Thyroid gland (tissue), 4 donors: ENCODE data around the gene SNX21. TPM values are rescaled to one million over a fixed set of nuclear protein-coding genes. Genes with fewer than 3 reads are reported as not detected.

Experiments
- DNase-seq, 2 donors: peaks; one replicate each; pipeline ENCODE4 v3.0.0-alpha.2; 2019
- H3K27ac ChIP-seq, 3 donors: fragments of 200-600 bp; sonication (generic); 1 replicate in 2 of 3; 2 replicates in 1 of 3; pipeline ENCODE4 v1.5.1; 2016 to 2019; ENCODE audit warnings: mild to moderate bottlenecking in 1 of 3, moderate library complexity in 1 of 3
- H3K27me3 ChIP-seq: fragments of 200-600 bp; sonication (generic); one replicate; pipeline ENCODE4 v1.5.1; 2019
- H3K36me3 ChIP-seq, 2 donors: fragments of 200-600 bp; sonication (generic); one replicate each; pipeline ENCODE4 v1.5.1; 2016 to 2019
- H3K4me1 ChIP-seq, 2 donors: fragments of 200-600 bp; sonication (generic); one replicate each; pipeline ENCODE4 v1.5.1; 2017 to 2019
- H3K4me3 ChIP-seq, 3 donors: fragments of 200-600 bp; sonication (generic); replicated peaks in 1 of 3; 1 replicate in 2 of 3; 2 replicates in 1 of 3; pipeline ENCODE4 v1.5.1; 2016; ENCODE audit warnings: mild to moderate bottlenecking in 1 of 3
- H3K9me3 ChIP-seq: fragments of 200-600 bp; sonication (generic); one replicate; pipeline ENCODE4 v1.5.1; 2017
- CTCF ChIP-seq, 6 experiments: fragments of 200-600 bp in 3 of 6; fragments of 450-650 bp in 3 of 6; sonication (generic) in 3 of 6; IDR thresholded peaks; one replicate each; pipeline ENCODE4 v1.5.1; 2016 to 2019; ENCODE audit warnings: antibody characterized with exemption in 6 of 6, mild to moderate bottlenecking in 2 of 6, inconsistent platforms in 1 of 6, moderate library complexity in 1 of 6
- POLR2A ChIP-seq, 2 donors: fragments of 450-650 bp; IDR thresholded peaks; one replicate each; pipeline ENCODE4 v1.6.1; 2017; ENCODE audit warnings: antibody characterized with exemption in 2 of 2, mild to moderate bottlenecking in 2 of 2, moderate library complexity in 1 of 2
- WGBS, 2 donors: methylation state at CpG; one replicate each; pipeline ENCODE4 v1.1.5; 2017; 5-methylcytosine and 5-hydroxymethylcytosine counted together
- intact Hi-C: fragments of 100-400 bp; cut with DNase I; formaldehyde crosslinking; loops from one replicate; pipeline ENCODE4 v1.15.1; 2023
- total RNA-seq, 4 donors: library from RNA; depleted of rRNA; stranded (reverse); fragments of >200 nt; gene quantifications; one replicate each; pipeline ENCODE4 v1.2.3, GENCODE V29; 2016

SNX21 gene
- total RNA-seq, 4 donors from 2014 or later, result 41.5 to 54.9 (median 48.8) TPM

DNA sequence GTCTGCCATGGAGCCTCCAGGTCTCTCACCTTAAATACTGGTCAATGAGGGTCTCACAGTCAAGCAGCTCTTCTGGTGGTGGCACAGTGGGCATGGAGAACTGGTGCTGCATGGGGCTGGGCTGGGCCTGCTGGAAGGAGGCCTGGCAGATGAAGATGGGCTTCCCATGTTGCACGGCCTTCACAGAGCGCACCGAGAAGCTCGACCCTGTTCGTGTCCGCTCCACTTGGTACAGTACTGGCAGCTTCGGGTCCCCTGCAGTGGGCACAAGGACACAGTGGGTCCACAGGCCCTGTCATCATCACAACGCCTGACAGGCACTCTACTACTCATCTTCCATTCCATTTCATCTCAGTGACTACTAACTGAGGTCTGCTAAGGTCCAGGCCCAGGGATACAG lies 14.8 kb downstream of the SNX21 start:
- intact Hi-C loops, result no loop called here
- Histone ChIP-seq H3K27ac (no peak overlapping the region), H3K4me1 (peaks cover 0 to 6% of the 10 kb centered on the region in 2 donors), H3K27me3 (no peaks in the 10 kb centered on the region), H3K36me3 (peaks cover 19 to 42% of the 10 kb centered on the region in 2 donors), H3K4me3 (no peak overlapping the region), H3K9me3 (no peaks in the 10 kb centered on the region)
- WGBS, 2 donors, result 90 to 98% methylated on average over 8 of the region's 8 CpGs
- no peak for DNase-seq
- TF ChIP-seq POLR2A (IDR thresholded peaks at IDR 0.05) (no peak), CTCF (IDR thresholded peaks at IDR 0.05) (no peak)

GRCh38 chr20:45848969-45849582 lies 15.5 kb downstream of the SNX21 start:
- 95 to 96% methylated on average over 8 of the region's 8 CpGs for WGBS, 2 donors
- H3K4me1 ChIP-seq, result no peaks in the 10 kb centered on the region
- no peak for DNase-seq
- H3K27ac ChIP-seq, result no peak overlapping the region
- H3K27me3 ChIP-seq, result no peaks in the 10 kb centered on the region
- H3K36me3 ChIP-seq, result peaks cover 13 to 35% of the 10 kb centered on the region in 2 donors
- TF ChIP-seq POLR2A (IDR thresholded peaks at IDR 0.05) (no peak), CTCF (IDR thresholded peaks at IDR 0.05) (no peak)
- H3K4me3 ChIP-seq, result no peak overlapping the region
- no peaks in the 10 kb centered on the region for H3K9me3 ChIP-seq
- intact Hi-C loops, result no loop called here

DNA sequence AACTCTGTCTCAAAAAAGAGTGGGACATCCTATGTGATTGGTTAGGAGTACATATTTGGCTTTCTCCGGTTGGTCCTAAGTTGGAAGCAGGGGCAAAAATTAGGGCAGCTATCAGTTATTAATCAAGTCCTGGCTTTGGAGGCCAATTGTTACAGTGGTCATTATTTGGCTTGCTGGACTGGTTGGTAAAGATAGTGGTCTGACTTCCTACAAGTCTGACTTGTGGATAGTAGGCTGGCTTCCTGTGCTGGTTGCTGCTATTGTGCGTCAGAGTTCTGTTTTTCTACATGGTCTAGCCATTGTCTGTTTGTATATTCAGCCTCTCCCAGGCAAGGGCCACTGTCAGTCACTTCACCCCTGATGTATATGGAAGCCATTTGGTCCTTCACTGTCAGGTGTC lies 16.6 kb downstream of the SNX21 start:
- no peak for DNase-seq
- H3K27me3 ChIP-seq, result no peaks in the 10 kb centered on the region
- no peak overlapping the region for H3K27ac ChIP-seq
- 93 to 100% methylated on average over 2 of the region's 2 CpGs for WGBS, 2 donors
- TF ChIP-seq POLR2A (IDR thresholded peaks at IDR 0.05), result no peak
- no peak for TF ChIP-seq CTCF (IDR thresholded peaks at IDR 0.05)
- intact Hi-C loops, result no loop called here
- H3K4me1 ChIP-seq, result peaks cover 0 to 6% of the 10 kb centered on the region in 2 donors
- H3K36me3 ChIP-seq, result peaks cover 7 to 27% of the 10 kb centered on the region in 2 donors
- no peaks in the 10 kb centered on the region for H3K9me3 ChIP-seq
- H3K4me3 ChIP-seq, result no peak overlapping the region

DNA sequence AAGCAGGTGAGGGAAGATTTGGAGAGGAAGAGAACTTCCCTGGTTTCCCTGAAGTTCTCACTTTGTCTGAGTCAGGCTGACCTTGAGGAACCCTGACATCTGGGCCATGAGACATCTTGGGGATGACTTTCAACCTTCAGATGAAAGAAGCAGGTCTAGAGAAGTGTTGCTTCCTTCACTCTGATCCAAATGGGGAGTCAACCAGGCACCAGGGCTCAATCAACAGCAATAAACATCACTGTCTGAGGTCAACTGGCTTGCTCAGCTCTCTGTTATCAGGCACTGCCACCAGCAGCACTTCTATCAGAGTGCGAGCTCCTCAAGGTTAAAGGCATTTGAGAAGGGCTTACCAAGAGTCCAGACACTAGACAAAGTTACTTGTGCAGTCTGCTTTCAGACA lies 17.3 kb downstream of the SNX21 start:
- TF ChIP-seq POLR2A (IDR thresholded peaks at IDR 0.05) (no peak), CTCF (IDR thresholded peaks at IDR 0.05) (no peak)
- Histone ChIP-seq H3K9me3 (no peaks in the 10 kb centered on the region), H3K36me3 (peaks cover 6 to 21% of the 10 kb centered on the region in 2 donors), H3K4me1 (peaks cover 5 to 13% of the 10 kb centered on the region in 2 donors), H3K27me3 (no peaks in the 10 kb centered on the region), H3K27ac (no peak overlapping the region), H3K4me3 (no peak overlapping the region)
- 88 to 94% methylated on average over 1 of the region's 1 CpG for WGBS, 2 donors
- intact Hi-C loops, result no loop called here
- no peak for DNase-seq

- H3K4me1 ChIP-seq, result peaks cover 10 to 19% of the 10 kb centered on the region in 2 donors
- no peak overlapping the region for H3K27ac ChIP-seq
- no peak for DNase-seq
- intact Hi-C loops, result no loop called here
- TF ChIP-seq CTCF (IDR thresholded peaks at IDR 0.05) (no peak), POLR2A (IDR thresholded peaks at IDR 0.05) (no peak)
- no peaks in the 10 kb centered on the region for H3K9me3 ChIP-seq
- no peaks in the 10 kb centered on the region for H3K27me3 ChIP-seq
- H3K4me3 ChIP-seq, result no peak overlapping the region
- H3K36me3 ChIP-seq, result peaks cover under 1 to 15% of the 10 kb centered on the region in 2 donors
These were observed 17.9 kb downstream of the SNX21 start for GRCh38 chr20:45851501-45851900.
